SK-N-MC (cell line): ENCODE data around the gene ALDH16A1.

Experiments
- EZH2 ChIP-seq: fragments of 200-600 bp; sonication (generic); IDR thresholded peaks from one replicate; pipeline ENCODE4 v1.6.1; 2017; ENCODE audit warnings: antibody characterized with exemption
- POLR2AphosphoS5 ChIP-seq: IDR thresholded peaks from 2 replicates; pipeline ENCODE4 v1.6.1; 2012; ENCODE audit warnings: mild to moderate bottlenecking, low read depth, low read length, borderline replicate concordance

DNA sequence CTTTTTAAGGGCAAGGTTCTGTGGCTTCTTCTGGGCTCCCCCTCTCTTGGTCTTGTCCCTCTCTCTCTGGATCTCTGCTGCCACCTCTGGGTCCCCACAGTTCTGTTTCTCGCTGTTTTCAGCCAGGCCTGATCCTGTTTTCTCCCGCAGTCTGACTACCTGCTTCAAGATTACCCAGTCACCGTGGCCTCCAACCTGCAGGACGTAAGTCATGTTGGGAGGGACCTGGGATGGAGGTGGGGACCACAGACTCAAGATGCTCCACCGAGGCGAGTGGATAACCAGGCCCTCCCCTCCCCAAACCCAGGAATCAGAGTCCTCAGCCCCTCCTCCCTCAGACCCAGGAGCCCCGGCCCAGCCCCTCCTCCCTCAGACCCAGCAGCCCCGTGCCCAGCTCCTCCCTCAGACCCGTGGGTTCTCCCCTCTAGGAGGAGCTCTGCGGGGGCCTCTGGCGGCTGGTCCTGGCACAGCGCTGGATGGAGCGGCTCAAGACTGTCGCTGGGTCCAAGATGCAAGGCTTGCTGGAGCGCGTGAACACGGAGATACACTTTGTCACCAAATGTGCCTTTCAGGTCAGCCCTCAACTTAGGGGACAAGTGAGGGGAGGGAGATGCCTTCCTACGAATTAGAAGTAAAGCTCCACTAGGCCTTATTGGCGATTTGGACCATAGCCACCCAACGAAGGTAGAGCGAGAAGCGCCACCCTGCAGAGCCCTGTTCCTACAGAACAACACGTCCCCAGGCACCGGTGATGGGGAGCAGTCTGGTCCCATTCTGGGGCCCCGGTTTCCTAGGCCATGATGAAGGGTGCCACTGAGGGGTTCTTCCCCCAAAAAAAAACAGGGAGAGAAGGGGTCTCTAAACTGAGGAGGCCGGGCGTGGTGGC, 23.2 kb downstream of the ALDH16A1 start:
- no peak for TF ChIP-seq EZH2
- TF ChIP-seq POLR2AphosphoS5: no peak
